Endothelial cell of umbilical vein (primary cell): Measurements from ENCODE around the gene SLC26A11. TPM values are rescaled to one million over a fixed set of nuclear protein-coding genes. Genes with fewer than 3 reads are reported as not detected.

Experiments used
- BruUV-seq: library from RNA; stranded (reverse); fragments of 400-500 nt; replicated peaks from 2 replicates; lab custom pipeline; 2021; lab: Mats Ljungman, UMichigan
- CTCF ChIA-PET: fragments of 300-600, 350-600 bp; sonication (Branson Sonifier 250); formaldehyde crosslinking; loops from one replicate; lab custom pipeline; 2021; ENCODE audit warnings: antibody characterized with exemption, inconsistent platforms; lab: Charles Lee
- POLR2A ChIA-PET: fragments of 300-600, 350-600 bp; sonication (Branson Sonifier 250); formaldehyde crosslinking; loops from one replicate; lab custom pipeline; 2021; ENCODE audit warnings: antibody characterized with exemption, inconsistent platforms; lab: Charles Lee
- DNase-seq: peaks from one replicate; pipeline ENCODE4 v3.0.0-alpha.2; 2011; ENCODE audit warnings: low read depth, low spot score
- FAIRE-seq: peaks from 2 replicates; lab custom pipeline; 2011; peaks lifted over from hg19 to GRCh38; lab: Jason Lieb, UNC
- H2AFZ ChIP-seq: 2 replicates; pipeline ENCODE4 v1.6.0; 2012; ENCODE audit warnings: low read depth, low read length, control low read depth, inconsistent platforms
- H3K27ac ChIP-seq: 2 replicates; pipeline ENCODE4 v1.5.1; 2011; ENCODE audit warnings: low read depth, mild to moderate bottlenecking, control low read depth, low read length, moderate library complexity; ENCODE audit not compliant: insufficient read depth
- H3K27me3 ChIP-seq, 2 experiments: 2 replicates each; pipeline versions ENCODE4 v1.6.0 to v1.6.1; 2011; ENCODE audit warnings: low read length in 2 of 2, mixed read lengths in 1 of 2; ENCODE audit not compliant: control insufficient read depth in 2 of 2, insufficient read depth in 2 of 2
- H3K36me3 ChIP-seq, 2 experiments: 2 replicates in 1 of 2; 3 replicates in 1 of 2; pipeline ENCODE4 v1.5.1; 2011; ENCODE audit warnings: low read length in 2 of 2, mild to moderate bottlenecking in 1 of 2, moderate library complexity in 1 of 2; ENCODE audit not compliant: control insufficient read depth in 2 of 2, insufficient read depth in 2 of 2; ENCODE audit errors: extremely low read depth in 1 of 2
- H3K4me1 ChIP-seq: 3 replicates; pipeline ENCODE4 v1.5.1; 2011; ENCODE audit warnings: mild to moderate bottlenecking, low read length; ENCODE audit not compliant: control insufficient read depth, insufficient read depth; ENCODE audit errors: extremely low read depth
- H3K4me2 ChIP-seq: 2 replicates; pipeline ENCODE4 v1.6.1; 2011; ENCODE audit warnings: low read length, control low read depth, mixed read lengths; ENCODE audit not compliant: insufficient read depth
- H3K4me3 ChIP-seq, 3 experiments: fragments of 200-600 bp in 1 of 3; sonication (generic), shearing (Covaris generic) in 1 of 3; replicated peaks in 1 of 3; 2 replicates each; pipeline ENCODE4 v1.5.1; 2011 to 2016; ENCODE audit warnings: control low read depth in 3 of 3, low read length in 3 of 3, mild to moderate bottlenecking in 2 of 3, inconsistent platforms in 1 of 3, low read depth in 1 of 3, moderate library complexity in 1 of 3; ENCODE audit not compliant: insufficient read depth in 1 of 3
- H3K79me2 ChIP-seq: 2 replicates; pipeline ENCODE4 v1.6.0; 2012; ENCODE audit warnings: low read length, inconsistent platforms; ENCODE audit not compliant: control insufficient read depth, insufficient read depth
- H3K9ac ChIP-seq: replicated peaks from 2 replicates; pipeline ENCODE3; 2011; ENCODE audit warnings: low read length, control low read depth; ENCODE audit not compliant: insufficient read depth; ENCODE audit errors: extremely low read depth
- H3K9me1 ChIP-seq: replicated peaks from 3 replicates; pipeline ENCODE4 v1.6.0; 2011; ENCODE audit warnings: mild to moderate bottlenecking, low read length; ENCODE audit not compliant: control insufficient read depth, insufficient read depth; ENCODE audit errors: extremely low read depth
- H3K9me3 ChIP-seq: replicated peaks from 2 replicates; pipeline ENCODE4 v1.5.1; 2012; ENCODE audit warnings: low read length, inconsistent platforms; ENCODE audit not compliant: control insufficient read depth, insufficient read depth
- H4K20me1 ChIP-seq: replicated peaks from 2 replicates; pipeline ENCODE3; 2011; ENCODE audit warnings: mild to moderate bottlenecking, low read length; ENCODE audit not compliant: control insufficient read depth, insufficient read depth; ENCODE audit errors: extremely low read depth
- EZH2 ChIP-seq: IDR thresholded peaks from 2 replicates; pipeline ENCODE4 v1.6.1; 2012; ENCODE audit warnings: borderline replicate concordance, low read depth, mild to moderate bottlenecking, moderate library complexity, low read length, inconsistent platforms; ENCODE audit not compliant: severe bottlenecking
- FOS ChIP-seq: IDR thresholded peaks from 2 replicates; pipeline ENCODE4 v1.6.1; 2011; ENCODE audit warnings: mild to moderate bottlenecking, low read length, moderate library complexity, borderline replicate concordance; ENCODE audit not compliant: insufficient read depth
- JUN ChIP-seq: IDR thresholded peaks from 2 replicates; pipeline ENCODE4 v1.6.1; 2011; ENCODE audit warnings: borderline replicate concordance, low read depth; ENCODE audit not compliant: insufficient read length, insufficient read depth
- MYC ChIP-seq: IDR thresholded peaks from one replicate; pipeline ENCODE4 v1.6.1; 2011; ENCODE audit warnings: mild to moderate bottlenecking, low read depth, low read length
- POLR2A ChIP-seq: IDR thresholded peaks from 2 replicates; pipeline ENCODE4 v1.6.1; 2012; ENCODE audit warnings: low read depth, mild to moderate bottlenecking, control low read depth, low read length
- POLR2AphosphoS5 ChIP-seq: IDR thresholded peaks from 2 replicates; pipeline ENCODE4 v1.6.1; 2012; ENCODE audit warnings: low read depth, mild to moderate bottlenecking, control low read depth, low read length, moderate library complexity; ENCODE audit not compliant: insufficient read depth
- dilution Hi-C: fragments of 300-500 bp; cut with MboI; formaldehyde crosslinking; loops from one replicate; pipeline ENCODE4 v1.15.0; 2019; ENCODE audit warnings: low sequenced_read_pairs; ENCODE audit not compliant: extremely low pct_ligation_motif_present
- intact Hi-C: fragments of 100-400 bp; cut with micrococcal nuclease; formaldehyde crosslinking; loops from one replicate; pipeline ENCODE4 v1.10.0; 2022
- polyA plus RNA-seq, 4 experiments: library from polyadenylated mRNA; depleted of rRNA in 3 of 4; stranded (reverse) in 3 of 4; unstranded in 1 of 4; fragments of >200 nt; gene quantifications; 2 replicates each; pipeline versions ENCODE4 v1.2.1 to v1.2.3, GENCODE V29; 2011 to 2012; ENCODE audit warnings: missing spikeins in 1 of 4
- total RNA-seq: library from RNA; stranded (reverse); gene quantifications from 2 replicates; pipeline ENCODE4 v1.2.3, GENCODE V29; 2021
- TF ChIP-seq, protein P1 (sequence below): IDR thresholded peaks from 2 replicates; pipeline ENCODE4 v1.6.1; 2011; ENCODE audit not compliant: insufficient read depth, insufficient read length
- TF ChIP-seq, protein P2 (sequence below), 2 donors: IDR thresholded peaks; 1 replicate in 1 of 2; 2 replicates in 1 of 2; pipeline ENCODE4 v1.5.1; 2011; ENCODE audit warnings: low read length in 2 of 2, mild to moderate bottlenecking in 2 of 2, moderate library complexity in 2 of 2, control low read depth in 1 of 2, inconsistent platforms in 1 of 2, low read depth in 1 of 2; ENCODE audit not compliant: insufficient read depth in 1 of 2; ENCODE audit errors: extremely low read depth in 1 of 2

Gene SLC26A11
- total and polyA plus RNA-seq, 2 donors (not counting 3 experiments of a cell fraction or from before 2014, with no cell fraction given): 25.2 to 33.0 TPM

DNA sequence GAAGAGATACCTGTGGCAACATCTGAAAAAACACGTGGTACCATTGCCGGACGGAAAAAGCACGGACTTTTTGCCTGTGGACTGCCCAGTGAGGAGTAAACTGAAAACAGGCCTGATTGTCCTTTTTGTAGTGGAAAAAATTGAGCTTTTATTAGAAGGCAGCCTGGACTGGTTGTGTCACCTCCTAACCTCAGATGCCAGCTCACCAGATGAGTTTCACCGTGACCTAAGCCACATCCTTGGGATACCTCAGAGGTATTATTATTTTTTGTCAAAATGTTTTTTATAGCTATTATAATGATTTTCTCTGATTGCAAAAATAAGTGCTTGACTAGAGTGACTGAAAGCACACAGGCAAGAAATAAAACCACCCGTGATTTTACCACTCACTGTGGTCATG lies 75.3 kb downstream of the SLC26A11 start:
- Histone ChIP-seq H3K79me2 (no peaks in the 10 kb centered on the region), H3K9me1 (no peaks in the 10 kb centered on the region), H3K9me3 (no peaks in the 10 kb centered on the region), H3K4me1 (no peaks in the 10 kb centered on the region), H3K36me3 (peaks cover 13 to 47% of the 10 kb centered on the region in 2 experiments), H3K27me3 (no peaks in the 10 kb centered on the region), H3K9ac (no peak overlapping the region), H4K20me1 (no peaks in the 10 kb centered on the region), H3K27ac (no peak overlapping the region), H3K4me3 (no peak overlapping the region), H3K4me2 (no peak overlapping the region), H2AFZ (no peak overlapping the region)
- dilution Hi-C loops: no loop called here
- no peak for FAIRE-seq
- BruUV-seq: no TSS peak
- TF ChIP-seq EZH2 (no peak), POLR2A (no peak), MYC (no peak), JUN (no peak), POLR2AphosphoS5 (no peak), FOS (no peak)
- TF ChIP-seq, protein P1, sequence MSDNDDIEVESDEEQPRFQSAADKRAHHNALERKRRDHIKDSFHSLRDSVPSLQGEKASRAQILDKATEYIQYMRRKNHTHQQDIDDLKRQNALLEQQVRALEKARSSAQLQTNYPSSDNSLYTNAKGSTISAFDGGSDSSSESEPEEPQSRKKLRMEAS: no peak
- TF ChIP-seq, protein P2, sequence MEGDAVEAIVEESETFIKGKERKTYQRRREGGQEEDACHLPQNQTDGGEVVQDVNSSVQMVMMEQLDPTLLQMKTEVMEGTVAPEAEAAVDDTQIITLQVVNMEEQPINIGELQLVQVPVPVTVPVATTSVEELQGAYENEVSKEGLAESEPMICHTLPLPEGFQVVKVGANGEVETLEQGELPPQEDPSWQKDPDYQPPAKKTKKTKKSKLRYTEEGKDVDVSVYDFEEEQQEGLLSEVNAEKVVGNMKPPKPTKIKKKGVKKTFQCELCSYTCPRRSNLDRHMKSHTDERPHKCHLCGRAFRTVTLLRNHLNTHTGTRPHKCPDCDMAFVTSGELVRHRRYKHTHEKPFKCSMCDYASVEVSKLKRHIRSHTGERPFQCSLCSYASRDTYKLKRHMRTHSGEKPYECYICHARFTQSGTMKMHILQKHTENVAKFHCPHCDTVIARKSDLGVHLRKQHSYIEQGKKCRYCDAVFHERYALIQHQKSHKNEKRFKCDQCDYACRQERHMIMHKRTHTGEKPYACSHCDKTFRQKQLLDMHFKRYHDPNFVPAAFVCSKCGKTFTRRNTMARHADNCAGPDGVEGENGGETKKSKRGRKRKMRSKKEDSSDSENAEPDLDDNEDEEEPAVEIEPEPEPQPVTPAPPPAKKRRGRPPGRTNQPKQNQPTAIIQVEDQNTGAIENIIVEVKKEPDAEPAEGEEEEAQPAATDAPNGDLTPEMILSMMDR (IDR thresholded peaks at IDR 0.05; ENCODE audit: extremely low read depth in 1 of 2, insufficient read depth in 1 of 2, low read depth in 1 of 2, low read length in 2 of 2): no peak
- intact Hi-C loops: no loop called here
- CTCF ChIA-PET: interaction anchor here (5.5 kb wide), 1 partner anchor 99 kb away, joined by 32 read pairs; no protein-coding TSS in a partner anchor
- no peak for DNase-seq
- POLR2A ChIA-PET: no interaction called here
